Measurements from ENCODE around the gene LRP1B.

The LRP1B gene

GRCh38 chr2:140801311-140801710, 1329.5 kb downstream of the LRP1B start:
- no peak overlapping the region for H3K27ac ChIP-seq (ENCODE audit: low read depth, low read length)
- H4K5ac ChIP-seq (ENCODE audit: low read length), result no peak overlapping the region
- no peak overlapping the region for H3K9ac ChIP-seq (ENCODE audit: low read length)
- no peaks in the 10 kb centered on the region for H3K27me3 ChIP-seq (ENCODE audit: insufficient read depth, low read length, poor library complexity)
- no peak overlapping the region for H2BK5ac ChIP-seq (ENCODE audit: low read length)
- H2BK120ac ChIP-seq (ENCODE audit: low read depth, low read length), result no peak overlapping the region
- no peaks in the 10 kb centered on the region for H3K4me1 ChIP-seq (ENCODE audit: control insufficient read depth, low read depth, low read length)
- no CpG with 5 or more reads among the region's 3 CpGs for WGBS (ENCODE audit: extremely low coverage, insufficient coverage, low lambda C conversion rate)
- H3K23ac ChIP-seq (ENCODE audit: low read length), result no peak overlapping the region
- H2BK15ac ChIP-seq (replicated peaks; ENCODE audit: low read depth), result no peak overlapping the region
- H3K4me2 ChIP-seq (ENCODE audit: low read length), result no peak overlapping the region
- no peak overlapping the region for H3K4me3 ChIP-seq (ENCODE audit: low read length)
- H3K79me2 ChIP-seq (ENCODE audit: control insufficient read depth, insufficient read depth, low read length), result no peaks in the 10 kb centered on the region
- H3K56ac ChIP-seq (ENCODE audit: low read length), result no peak overlapping the region
- DNase-seq, result no peak
- no peak overlapping the region for H3K4ac ChIP-seq (ENCODE audit: low read depth, low read length)
- H4K8ac ChIP-seq (ENCODE audit: low read depth, low read length), result no peak overlapping the region
- no peak overlapping the region for H2AK5ac ChIP-seq (ENCODE audit: low read length)
- H3K36me3 ChIP-seq (ENCODE audit: control insufficient read depth, insufficient read depth, low read length), result no peaks in the 10 kb centered on the region
- no peak overlapping the region for H3K18ac ChIP-seq (ENCODE audit: low read length)
- no peaks in the 10 kb centered on the region for H3K79me1 ChIP-seq (ENCODE audit: low read length)

- H3K36me3 ChIP-seq (ENCODE audit: control insufficient read depth, insufficient read depth, low read length), result no peaks in the 10 kb centered on the region
- no peak overlapping the region for H2AK5ac ChIP-seq (ENCODE audit: low read length)
- no peak overlapping the region for H4K5ac ChIP-seq (ENCODE audit: low read length)
- H3K4me2 ChIP-seq (ENCODE audit: low read length), result no peak overlapping the region
- no peaks in the 10 kb centered on the region for H3K4me1 ChIP-seq (ENCODE audit: control insufficient read depth, low read depth, low read length)
- no peak overlapping the region for H3K9ac ChIP-seq (ENCODE audit: low read length)
- H2BK15ac ChIP-seq (replicated peaks; ENCODE audit: low read depth), result no peak overlapping the region
- no peak overlapping the region for H3K23ac ChIP-seq (ENCODE audit: low read length)
- H3K79me1 ChIP-seq (ENCODE audit: low read length), result no peaks in the 10 kb centered on the region
- H3K56ac ChIP-seq (ENCODE audit: low read length), result no peak overlapping the region
- H3K27me3 ChIP-seq (ENCODE audit: insufficient read depth, low read length, poor library complexity), result no peaks in the 10 kb centered on the region
- no peaks in the 10 kb centered on the region for H3K79me2 ChIP-seq (ENCODE audit: control insufficient read depth, insufficient read depth, low read length)
- no peak for DNase-seq
- H3K4me3 ChIP-seq (ENCODE audit: low read length), result no peak overlapping the region
- no peak overlapping the region for H3K27ac ChIP-seq (ENCODE audit: low read depth, low read length)
- WGBS (ENCODE audit: extremely low coverage, insufficient coverage, low lambda C conversion rate), result no CpG with 5 or more reads among the region's 4 CpGs
- no peak overlapping the region for H2BK5ac ChIP-seq (ENCODE audit: low read length)
- no peak overlapping the region for H2BK120ac ChIP-seq (ENCODE audit: low read depth, low read length)
- no peak overlapping the region for H4K8ac ChIP-seq (ENCODE audit: low read depth, low read length)
- H3K18ac ChIP-seq (ENCODE audit: low read length), result no peak overlapping the region
- no peak overlapping the region for H3K4ac ChIP-seq (ENCODE audit: low read depth, low read length)
Measured at GRCh38 chr2:140797718-140798117, 1333.1 kb downstream of the LRP1B start.

- DNase-seq, result no peak
- no peaks in the 10 kb centered on the region for H3K36me3 ChIP-seq (ENCODE audit: control insufficient read depth, insufficient read depth, low read length)
- H2BK15ac ChIP-seq (replicated peaks; ENCODE audit: low read depth), result no peak overlapping the region
- no CpG with 5 or more reads among the region's 2 CpGs for WGBS (ENCODE audit: extremely low coverage, insufficient coverage, low lambda C conversion rate)
- no peak overlapping the region for H4K8ac ChIP-seq (ENCODE audit: low read depth, low read length)
- H2BK120ac ChIP-seq (ENCODE audit: low read depth, low read length), result no peak overlapping the region
- H3K27ac ChIP-seq (ENCODE audit: low read depth, low read length), result no peak overlapping the region
- H3K79me2 ChIP-seq (ENCODE audit: control insufficient read depth, insufficient read depth, low read length), result no peaks in the 10 kb centered on the region
- H3K4me2 ChIP-seq (ENCODE audit: low read length), result no peak overlapping the region
- no peak overlapping the region for H4K5ac ChIP-seq (ENCODE audit: low read length)
- no peaks in the 10 kb centered on the region for H3K27me3 ChIP-seq (ENCODE audit: insufficient read depth, low read length, poor library complexity)
- H3K4me3 ChIP-seq (ENCODE audit: low read length), result no peak overlapping the region
- no peak overlapping the region for H3K4ac ChIP-seq (ENCODE audit: low read depth, low read length)
- no peak overlapping the region for H2AK5ac ChIP-seq (ENCODE audit: low read length)
- H3K79me1 ChIP-seq (ENCODE audit: low read length), result no peaks in the 10 kb centered on the region
- H3K4me1 ChIP-seq (ENCODE audit: control insufficient read depth, low read depth, low read length), result no peaks in the 10 kb centered on the region
- H3K9ac ChIP-seq (ENCODE audit: low read length), result no peak overlapping the region
- no peak overlapping the region for H2BK5ac ChIP-seq (ENCODE audit: low read length)
- no peak overlapping the region for H3K18ac ChIP-seq (ENCODE audit: low read length)
- H3K56ac ChIP-seq (ENCODE audit: low read length), result no peak overlapping the region
- no peak overlapping the region for H3K23ac ChIP-seq (ENCODE audit: low read length)
Measured at GRCh38 chr2:140791802-140792201, 1339.0 kb downstream of the LRP1B start.

- Histone ChIP-seq H3K27ac (ENCODE audit: low read depth, low read length) (no peak overlapping the region), H2AK5ac (ENCODE audit: low read length) (no peak overlapping the region), H3K4ac (ENCODE audit: low read depth, low read length) (no peak overlapping the region), H3K79me1 (ENCODE audit: low read length) (no peaks in the 10 kb centered on the region), H3K36me3 (ENCODE audit: control insufficient read depth, insufficient read depth, low read length) (no peaks in the 10 kb centered on the region), H3K56ac (ENCODE audit: low read length) (no peak overlapping the region), H3K18ac (ENCODE audit: low read length) (no peak overlapping the region), H3K79me2 (ENCODE audit: control insufficient read depth, insufficient read depth, low read length) (no peaks in the 10 kb centered on the region), H3K9ac (ENCODE audit: low read length) (no peak overlapping the region), H4K5ac (ENCODE audit: low read length) (no peak overlapping the region), H3K4me1 (ENCODE audit: control insufficient read depth, low read depth, low read length) (no peaks in the 10 kb centered on the region), H3K27me3 (ENCODE audit: insufficient read depth, low read length, poor library complexity) (no peaks in the 10 kb centered on the region), H3K4me2 (ENCODE audit: low read length) (no peak overlapping the region), H3K4me3 (ENCODE audit: low read length) (no peak overlapping the region), H3K23ac (ENCODE audit: low read length) (no peak overlapping the region), H4K8ac (ENCODE audit: low read depth, low read length) (no peak overlapping the region), H2BK15ac (replicated peaks; ENCODE audit: low read depth) (no peak overlapping the region), H2BK120ac (ENCODE audit: low read depth, low read length) (no peak overlapping the region), H2BK5ac (ENCODE audit: low read length) (no peak overlapping the region)
- WGBS (ENCODE audit: extremely low coverage, insufficient coverage, low lambda C conversion rate), result no CpG with 5 or more reads among the region's 2 CpGs
- no peak for DNase-seq
Measured at GRCh38 chr2:140786585-140786984, 1344.2 kb downstream of the LRP1B start.

GRCh38 chr2:140775411-140775810, 1355.4 kb downstream of the LRP1B start:
- Histone ChIP-seq H2BK5ac (ENCODE audit: low read length) (no peak overlapping the region), H4K5ac (ENCODE audit: low read length) (no peak overlapping the region), H3K56ac (ENCODE audit: low read length) (no peak overlapping the region), H2BK15ac (replicated peaks; ENCODE audit: low read depth) (no peak overlapping the region), H2AK5ac (ENCODE audit: low read length) (no peak overlapping the region), H3K23ac (ENCODE audit: low read length) (no peak overlapping the region), H3K36me3 (ENCODE audit: control insufficient read depth, insufficient read depth, low read length) (no peaks in the 10 kb centered on the region), H3K27me3 (ENCODE audit: insufficient read depth, low read length, poor library complexity) (no peaks in the 10 kb centered on the region), H3K4me2 (ENCODE audit: low read length) (no peak overlapping the region), H4K8ac (ENCODE audit: low read depth, low read length) (no peak overlapping the region), H2BK120ac (ENCODE audit: low read depth, low read length) (no peak overlapping the region), H3K79me2 (ENCODE audit: control insufficient read depth, insufficient read depth, low read length) (no peaks in the 10 kb centered on the region), H3K4me3 (ENCODE audit: low read length) (no peak overlapping the region), H3K79me1 (ENCODE audit: low read length) (no peaks in the 10 kb centered on the region), H3K4ac (ENCODE audit: low read depth, low read length) (no peak overlapping the region), H3K4me1 (ENCODE audit: control insufficient read depth, low read depth, low read length) (no peaks in the 10 kb centered on the region), H3K9ac (ENCODE audit: low read length) (no peak overlapping the region), H3K27ac (ENCODE audit: low read depth, low read length) (no peak overlapping the region), H3K18ac (ENCODE audit: low read length) (no peak overlapping the region)
- DNase-seq, result no peak

- WGBS (ENCODE audit: extremely low coverage, insufficient coverage, low lambda C conversion rate), result no CpG with 5 or more reads among the region's 1 CpG
- H3K27ac ChIP-seq (ENCODE audit: low read depth, low read length), result no peak overlapping the region
Measured at GRCh38 chr2:140770645-140771044, 1360.2 kb downstream of the LRP1B start.

More at GRCh38 chr2:140770645-140771044, 1360.2 kb downstream of the LRP1B start:
- Histone ChIP-seq H3K4me3 (ENCODE audit: low read length) (no peak overlapping the region), H3K79me1 (ENCODE audit: low read length) (no peaks in the 10 kb centered on the region), H3K36me3 (ENCODE audit: control insufficient read depth, insufficient read depth, low read length) (no peaks in the 10 kb centered on the region), H3K4me1 (ENCODE audit: control insufficient read depth, low read depth, low read length) (no peaks in the 10 kb centered on the region), H2AK5ac (ENCODE audit: low read length) (no peak overlapping the region), H3K56ac (ENCODE audit: low read length) (no peak overlapping the region), H4K8ac (ENCODE audit: low read depth, low read length) (no peak overlapping the region), H3K23ac (ENCODE audit: low read length) (no peak overlapping the region), H3K27me3 (ENCODE audit: insufficient read depth, low read length, poor library complexity) (no peaks in the 10 kb centered on the region), H2BK120ac (ENCODE audit: low read depth, low read length) (no peak overlapping the region), H3K9ac (ENCODE audit: low read length) (no peak overlapping the region), H2BK15ac (replicated peaks; ENCODE audit: low read depth) (no peak overlapping the region), H2BK5ac (ENCODE audit: low read length) (no peak overlapping the region), H3K4ac (ENCODE audit: low read depth, low read length) (no peak overlapping the region), H4K5ac (ENCODE audit: low read length) (no peak overlapping the region), H3K4me2 (ENCODE audit: low read length) (no peak overlapping the region), H3K18ac (ENCODE audit: low read length) (no peak overlapping the region), H3K79me2 (ENCODE audit: control insufficient read depth, insufficient read depth, low read length) (no peaks in the 10 kb centered on the region)
- no peak for DNase-seq
